GM23248 (cell line): ENCODE measurements around the gene MYO9A.

Experiments
- EZH2 ChIP-seq: fragments of 200-600 bp; sonication (generic); IDR thresholded peaks from 2 replicates; pipeline ENCODE4 v1.6.1; 2018; ENCODE audit warnings: antibody characterized with exemption, mild to moderate bottlenecking; ENCODE audit not compliant: insufficient read depth, poor library complexity, severe bottlenecking
- EZH2phosphoT487 ChIP-seq: fragments of 200-600 bp; sonication (generic); IDR thresholded peaks from 2 replicates; pipeline ENCODE4 v1.6.1; 2018; ENCODE audit warnings: antibody characterized with exemption, moderate library complexity, mild to moderate bottlenecking, low read depth; ENCODE audit not compliant: insufficient read depth

GRCh38 chr15:71925145-71925544 lies 192.8 kb downstream of the MYO9A start:
- TF ChIP-seq EZH2phosphoT487 = no peak
- TF ChIP-seq EZH2 = no peak
